ENCODE results near the gene DUSP16. TPM values are rescaled to one million over a fixed set of nuclear protein-coding genes. Genes with fewer than 3 reads are reported as not detected.

The DUSP16 gene
- total and polyA plus RNA-seq, 2 of the 8 experiments (the other 6 are each of a cell fraction or from before 2014, with no cell fraction given), result 31.6 to 55.9 TPM

DNA sequence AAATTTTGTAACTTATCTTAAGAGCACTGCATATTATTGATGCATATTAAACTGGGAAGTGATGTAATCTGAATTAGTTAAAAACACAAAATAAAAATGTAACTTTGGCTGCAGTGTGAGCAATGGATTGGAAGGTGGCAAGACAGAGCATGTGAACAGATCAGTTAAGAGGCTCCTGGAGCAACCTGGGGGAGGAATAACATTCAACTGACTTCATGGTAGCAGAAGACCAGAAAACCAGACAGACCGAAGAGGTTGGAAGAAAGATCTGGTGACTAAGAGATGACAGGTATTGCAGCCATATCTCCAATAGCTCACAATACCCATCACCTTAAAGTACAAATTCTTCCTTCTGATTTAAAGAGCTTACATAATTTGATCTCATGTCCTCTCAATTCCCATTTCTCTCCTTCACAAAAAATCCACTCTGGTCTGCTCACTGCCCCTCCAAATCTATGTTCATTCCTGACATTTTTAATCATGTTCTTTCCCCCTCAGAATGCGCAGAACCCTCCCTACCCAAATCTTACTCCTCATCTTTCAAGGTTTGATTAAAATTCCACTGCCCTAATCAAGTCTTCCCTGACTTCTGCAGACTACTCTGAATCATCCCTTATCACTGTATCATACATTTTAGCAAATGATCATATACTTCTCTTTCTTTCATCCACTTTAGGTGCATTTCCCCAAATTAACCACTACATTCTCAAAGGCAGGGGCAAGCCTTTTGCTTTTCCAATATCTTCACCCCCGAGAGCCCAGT lies 51.5 kb downstream of the DUSP16 start:
- DNase-seq (ENCODE audit: low read depth in 1 of 2, low spot score in 2 of 2), result no peak
- H4K20me1 ChIP-seq (replicated peaks in 1 of 2; ENCODE audit: control insufficient read depth in 1 of 2, insufficient read depth in 2 of 2, low read length in 2 of 2), result peaks cover 5 to 6% of the 10 kb centered on the region in 2 experiments
- no peak for TF ChIP-seq GTF2F1 (IDR thresholded peaks at IDR 0.05; ENCODE audit: borderline replicate concordance, low read depth, low read length)
- no peak for TF ChIP-seq SIRT6 (IDR thresholded peaks at IDR 0.05; ENCODE audit: low read length)
- no peak for TF ChIP-seq BCL11A (IDR thresholded peaks at IDR 0.05; ENCODE audit: low read depth in 2 of 2, low read length in 2 of 2)
- TF ChIP-seq RBBP5 (IDR thresholded peaks at IDR 0.05; ENCODE audit: borderline replicate concordance, low read depth, low read length), result no peak
- no peak for TF ChIP-seq MAFK (IDR thresholded peaks at IDR 0.05; ENCODE audit: low read depth, low read length)
- TF ChIP-seq ZNF274 (IDR thresholded peaks at IDR 0.05; ENCODE audit: borderline replicate concordance, extremely low read depth, low read length), result no peak
- no peak for FAIRE-seq
- H2AFZ ChIP-seq (ENCODE audit: low read length), result no peak overlapping the region
- ChIA-PET POLR2A (ENCODE audit: partially characterized antibody) (interaction anchor here (0.8 to 2.4 kb wide), 2 partner anchors 10 to 74 kb away, joined by 3 to 16 read pairs; no protein-coding TSS in a partner anchor), CTCF (ENCODE audit: partially characterized antibody) (interaction anchor here (0.8 to 2.0 kb wide), 5 partner anchors 8 to 134 kb away, joined by 3 to 5 read pairs (median 3); no protein-coding TSS in a partner anchor)
- H3K23ac ChIP-seq (ENCODE audit: insufficient read length), result no peak overlapping the region
- no peak overlapping the region for H3K4ac ChIP-seq (replicated peaks; ENCODE audit: insufficient read length, low read depth, low read length)
- no peak overlapping the region for H3K27ac ChIP-seq (ENCODE audit: low read depth, low read length)
- WGBS, 2 experiments (ENCODE audit: extremely low coverage in 1 of 2, insufficient coverage in 1 of 2, insufficient read length in 1 of 2, insufficient replicate concordance in 2 of 2, low coverage in 1 of 2, low lambda C conversion rate in 2 of 2, missing lambda C conversion rate in 1 of 2), result 87% methylated on average over 3 of the region's 3 CpGs; no CpG with 5 or more reads in 1 of the 2 experiments
- H3K14ac ChIP-seq (ENCODE audit: insufficient read length), result no peak overlapping the region
- H4K5ac ChIP-seq (ENCODE audit: insufficient read length, low read depth, low read length), result no peak overlapping the region
- no peak overlapping the region for H3K56ac ChIP-seq (replicated peaks; ENCODE audit: insufficient read length, low read depth, low read length)
- peaks cover 0 to 12% (median 2%) of the 10 kb centered on the region in 4 experiments; a peak in 2 of 7 replicates for H3K4me1 ChIP-seq (replicated peaks in 1 of 4; ENCODE audit: control insufficient read depth in 3 of 4, insufficient read depth in 4 of 4, low read length in 3 of 4)
- no peak overlapping the region for H3K9ac ChIP-seq (replicated peaks in 1 of 4; ENCODE audit: extremely low read depth in 1 of 4, low read depth in 3 of 4, low read length in 3 of 4)
- no peaks in the 10 kb centered on the region; the same call in 1 of the 2 replicates for H3K79me1 ChIP-seq (ENCODE audit: low read depth, low read length)
- no peak overlapping the region for H4K91ac ChIP-seq (replicated peaks; ENCODE audit: insufficient read length, low read length)
- no peak overlapping the region for H2BK15ac ChIP-seq (ENCODE audit: low read length)
- no peak overlapping the region for H3K4me3 ChIP-seq (ENCODE audit: extremely low read depth in 1 of 4, insufficient read depth in 2 of 4, low read depth in 3 of 4, low read length in 4 of 4)
- peaks cover 0 to 81% of the 10 kb centered on the region in 2 experiments; a peak in 3 of 4 replicates for H3K79me2 ChIP-seq (ENCODE audit: control insufficient read depth in 1 of 2, insufficient read depth in 2 of 2, low read length in 2 of 2)
- H3K27me3 ChIP-seq (replicated peaks in 1 of 4; ENCODE audit: control insufficient read depth in 3 of 4, extremely low read depth in 1 of 4, insufficient read depth in 3 of 4, low read length in 3 of 4), result no peaks in the 10 kb centered on the region
- H2BK20ac ChIP-seq (ENCODE audit: low read length), result no peak overlapping the region
- H4K8ac ChIP-seq (ENCODE audit: extremely low read depth, insufficient read depth, low read length), result no peak overlapping the region
- no peak overlapping the region for H3K18ac ChIP-seq (ENCODE audit: extremely low read depth, low read length)
- no peak overlapping the region for H3K4me2 ChIP-seq (ENCODE audit: insufficient read depth in 1 of 2, low read depth in 2 of 2, low read length in 2 of 2)
- no peak overlapping the region for H2AK5ac ChIP-seq (ENCODE audit: low read depth, low read length)
- no peaks in the 10 kb centered on the region for H3K9me3 ChIP-seq (ENCODE audit: insufficient read depth in 2 of 2, low read depth in 1 of 2, low read length in 1 of 2)
- H2BK12ac ChIP-seq (ENCODE audit: low read depth, low read length), result no peak overlapping the region
- no peak overlapping the region for H2BK120ac ChIP-seq (replicated peaks; ENCODE audit: low read depth, low read length)
- no peaks in the 10 kb centered on the region for H3K23me2 ChIP-seq (ENCODE audit: low read depth, low read length)
- no peak overlapping the region for H2BK5ac ChIP-seq (ENCODE audit: low read depth, low read length)
- H3K36me3 ChIP-seq (ENCODE audit: control insufficient read depth in 2 of 4, insufficient read depth in 4 of 4, low read length in 3 of 4), result peaks cover 0 to 9% (median 2%) of the 10 kb centered on the region in 4 experiments; a peak in 2 of 8 replicates
